Lung (tissue), 12 donors: ENCODE results near the gene GFPT2. TPM values are rescaled to one million over a fixed set of nuclear protein-coding genes. Genes with fewer than 3 reads are reported as not detected.

Source experiments
- ATAC-seq: fragments of 200-7000 bp; cut with Tn5 transposase; one replicate; pipeline ENCODE4 v1.9.1; 2020; ENCODE audit warnings: moderate number of reproducible peaks; ENCODE audit not compliant: insufficient read depth, low FRiP score
- DNase-seq, 3 donors: peaks; one replicate each; pipeline ENCODE4 v3.0.0-alpha.2; 2013 to 2017
- H3K27ac ChIP-seq, 2 donors: one replicate each; pipeline ENCODE4 v1.5.1; 2013; ENCODE audit warnings: mild to moderate bottlenecking in 2 of 2, moderate library complexity in 2 of 2, control low read depth in 1 of 2, inconsistent platforms in 1 of 2, low read depth in 1 of 2, low read length in 1 of 2
- H3K27me3 ChIP-seq, 3 donors: one replicate each; pipeline ENCODE4 v1.5.1; 2013; ENCODE audit warnings: low read length in 2 of 3; ENCODE audit not compliant: control insufficient read depth in 3 of 3, insufficient read depth in 3 of 3
- H3K36me3 ChIP-seq, 4 donors: one replicate each; pipeline ENCODE4 v1.5.1; 2013; ENCODE audit warnings: low read length in 4 of 4, mild to moderate bottlenecking in 1 of 4, moderate library complexity in 1 of 4; ENCODE audit not compliant: control insufficient read depth in 4 of 4, insufficient read depth in 4 of 4
- H3K4me1 ChIP-seq, 5 donors: one replicate each; pipeline ENCODE4 v1.5.1; 2013; ENCODE audit warnings: low read length in 5 of 5, mild to moderate bottlenecking in 2 of 5, moderate library complexity in 1 of 5; ENCODE audit not compliant: control insufficient read depth in 5 of 5, insufficient read depth in 5 of 5
- H3K4me3 ChIP-seq: one replicate; pipeline ENCODE4 v1.5.1; 2013; ENCODE audit warnings: mild to moderate bottlenecking, control low read depth, moderate library complexity
- H3K9ac ChIP-seq, 2 donors: one replicate each; pipeline ENCODE4 v1.5.1; 2013; ENCODE audit warnings: low read length in 2 of 2, control low read depth in 1 of 2; ENCODE audit not compliant: insufficient read depth in 1 of 2
- H3K9me3 ChIP-seq, 4 donors: one replicate each; pipeline ENCODE4 v1.5.1; 2013; ENCODE audit warnings: low read length in 3 of 4, mild to moderate bottlenecking in 1 of 4, moderate library complexity in 1 of 4; ENCODE audit not compliant: control insufficient read depth in 4 of 4, insufficient read depth in 3 of 4
- CTCF ChIP-seq: IDR thresholded peaks from 2 replicates; pipeline ENCODE4 v1.5.1; 2012; ENCODE audit warnings: mild to moderate bottlenecking; ENCODE audit errors: control extremely low read depth, extremely low read depth
- WGBS, 2 donors: extraction: QIAGEN DNeasy Blood & Tissue Kit; methylation state at CpG; one replicate each; pipeline ENCODE4 v1.1.7; 2013; 5-methylcytosine and 5-hydroxymethylcytosine counted together
- polyA plus RNA-seq, 2 donors: library from polyadenylated mRNA; stranded (reverse); fragments of 200-250 nt; gene quantifications; one replicate each; pipeline ENCODE4 v1.2.1, GENCODE V29; 2013
- total RNA-seq, 2 donors: library from RNA; depleted of rRNA in 1 of 2; stranded (reverse); fragments of >200 nt in 1 of 2; gene quantifications; one replicate each; pipeline ENCODE4 v1.2.1, GENCODE V29; 2014 to 2021
- donor health status: control.
- donor health status: control.
- donor health status: Bipolar disorder and iron deficiency.
- donor health status: healthy.
- donor health status: DM: yes; HTN: yes; CAD: no.

Gene GFPT2
- total and polyA plus RNA-seq, 4 donors: 11.1 to 26.6 (median 17.3) TPM

GRCh38 chr5:180294913-180295555 lies 58.1 kb downstream of the GFPT2 start:
- WGBS, 2 donors: 87 to 92% methylated on average over 10 of the region's 10 CpGs
- no peaks in the 10 kb centered on the region for H3K36me3 ChIP-seq
- DNase-seq: no peak
- no peak overlapping the region for H3K27ac ChIP-seq
- TF ChIP-seq CTCF: no peak
- H3K27me3 ChIP-seq: no peaks in the 10 kb centered on the region
- no peak overlapping the region for H3K9ac ChIP-seq
- no peaks in the 10 kb centered on the region for H3K9me3 ChIP-seq
- no peak overlapping the region for H3K4me3 ChIP-seq
- ATAC-seq: no peak
- H3K4me1 ChIP-seq: peaks cover 0 to 14% (median 6%) of the 10 kb centered on the region in 5 donors

GRCh38 chr5:180294411-180294810 lies 58.7 kb downstream of the GFPT2 start:
- no peaks in the 10 kb centered on the region for H3K36me3 ChIP-seq
- DNase-seq: no peak
- no peak for ATAC-seq
- no peak overlapping the region for H3K9ac ChIP-seq
- TF ChIP-seq CTCF: no peak
- 42 to 77% methylated on average over 7 of the region's 7 CpGs for WGBS, 2 donors
- H3K27ac ChIP-seq: no peak overlapping the region
- no peaks in the 10 kb centered on the region for H3K9me3 ChIP-seq
- H3K4me1 ChIP-seq: peaks cover 0 to 15% (median 6%) of the 10 kb centered on the region in 5 donors
- no peaks in the 10 kb centered on the region for H3K27me3 ChIP-seq
- no peak overlapping the region for H3K4me3 ChIP-seq

GRCh38 chr5:180291943-180292831 lies 60.9 kb downstream of the GFPT2 start, which contains the start of gene MAPK9:
Gene MAPK9, minus strand, starts transcription at chr5:180292083. Its CDS starts 11,522 bp downstream, at chr5:180280561.
- peak within 1 kb of the TSS; percentile 91 for H3K4me3 ChIP-seq
- 1% methylated on average over 94 to 122 of the region's 122 CpGs for WGBS, 2 donors
- H3K4me1 ChIP-seq: peaks cover 0 to 20% (median 6%) of the 10 kb centered on the region in 5 donors
- no peaks in the 10 kb centered on the region for H3K9me3 ChIP-seq
- TF ChIP-seq CTCF: no peak
- no peaks in the 10 kb centered on the region for H3K36me3 ChIP-seq
- DNase-seq (peak; percentile 83 to 91 (median 85)), ATAC-seq (peak; percentile 94)
- H3K27ac ChIP-seq: peak within 1 kb of the TSS; percentile 78 to 91
- no peaks in the 10 kb centered on the region for H3K27me3 ChIP-seq
- H3K9ac ChIP-seq: peak within 1 kb of the TSS; percentile 32 to 62
